GDM1 (cell line): ENCODE measurements around the gene EGFR.

ENCODE experiments used
- DNase-seq: peaks from one replicate; lab custom pipeline; 2025; lab: John Stamatoyannopoulos, UW

Gene EGFR

GRCh38 chr7:55036950-55037736 lies 18.3 kb downstream of the EGFR start:
- DNase-seq, result no peak

DNA sequence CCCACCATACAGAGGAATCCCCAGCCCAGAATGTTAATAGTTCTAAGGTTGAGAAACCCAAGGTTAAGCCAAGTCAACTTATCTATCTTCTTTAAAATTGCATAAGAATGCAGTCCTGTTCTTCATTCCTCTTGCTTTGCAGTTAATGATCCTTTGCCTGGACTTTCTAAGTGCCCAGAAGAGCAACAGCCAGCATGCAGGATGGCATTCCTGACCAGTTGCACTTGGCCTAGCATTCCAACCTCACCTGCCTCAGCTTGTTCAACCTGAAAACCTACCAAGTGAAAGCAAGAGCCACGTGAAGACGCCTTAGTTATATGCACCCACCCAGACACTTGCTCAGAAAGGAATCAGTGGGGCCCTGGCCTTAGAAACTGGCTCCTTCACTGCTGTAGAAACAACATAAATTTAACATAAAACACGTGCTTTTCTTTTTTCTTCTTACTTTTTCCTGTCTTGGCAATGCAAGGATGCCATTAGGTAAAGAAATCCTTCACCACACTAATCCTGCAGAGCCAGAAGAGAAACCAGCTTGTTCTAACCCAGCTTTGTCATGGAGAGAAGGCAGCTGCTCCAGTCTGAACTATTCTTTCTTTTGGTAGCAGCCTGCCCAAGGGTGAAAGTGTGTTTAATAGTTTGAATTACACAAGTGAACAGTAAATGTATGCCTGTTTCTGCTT lies 25.0 kb downstream of the EGFR start:
- DNase-seq, result no peak

DNA sequence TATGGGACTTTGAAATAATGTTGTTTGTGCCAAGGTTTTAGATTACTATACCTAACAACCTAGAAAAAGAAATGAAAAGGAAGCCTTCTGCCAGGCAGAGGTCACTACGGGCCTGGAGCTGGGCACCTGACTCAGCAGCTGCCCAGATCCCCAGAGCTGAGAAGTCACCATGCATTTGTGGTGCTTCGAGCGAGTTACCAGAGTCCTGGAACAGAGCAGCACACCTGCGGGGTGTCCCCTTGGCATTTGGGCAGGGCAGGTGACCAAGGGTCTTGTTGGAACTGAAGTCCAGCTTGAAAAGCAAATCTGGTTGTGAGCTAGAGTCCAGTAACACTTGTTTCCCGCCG lies 25.5 kb downstream of the EGFR start:
- DNase-seq, result no peak

DNA sequence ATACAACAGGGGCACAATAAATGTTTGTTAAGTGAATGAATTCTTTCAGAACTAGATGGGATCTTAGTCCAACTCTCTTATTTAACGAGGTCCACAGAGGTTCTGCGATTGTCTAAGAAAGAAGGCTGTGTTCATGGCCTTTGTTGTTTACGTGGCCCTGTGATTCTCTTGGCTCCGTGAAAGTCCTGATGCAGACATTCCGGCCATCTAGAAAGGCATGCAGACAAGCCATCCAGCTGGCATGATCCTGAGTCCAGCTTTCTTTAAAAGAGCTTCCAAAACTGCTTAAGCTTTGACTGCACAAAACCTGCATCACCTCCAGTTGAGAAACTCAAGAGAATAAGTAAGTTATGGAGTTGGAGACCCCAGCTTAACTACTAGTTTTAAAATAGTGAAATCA lies 26.0 kb downstream of the EGFR start:
- no peak for DNase-seq

DNA sequence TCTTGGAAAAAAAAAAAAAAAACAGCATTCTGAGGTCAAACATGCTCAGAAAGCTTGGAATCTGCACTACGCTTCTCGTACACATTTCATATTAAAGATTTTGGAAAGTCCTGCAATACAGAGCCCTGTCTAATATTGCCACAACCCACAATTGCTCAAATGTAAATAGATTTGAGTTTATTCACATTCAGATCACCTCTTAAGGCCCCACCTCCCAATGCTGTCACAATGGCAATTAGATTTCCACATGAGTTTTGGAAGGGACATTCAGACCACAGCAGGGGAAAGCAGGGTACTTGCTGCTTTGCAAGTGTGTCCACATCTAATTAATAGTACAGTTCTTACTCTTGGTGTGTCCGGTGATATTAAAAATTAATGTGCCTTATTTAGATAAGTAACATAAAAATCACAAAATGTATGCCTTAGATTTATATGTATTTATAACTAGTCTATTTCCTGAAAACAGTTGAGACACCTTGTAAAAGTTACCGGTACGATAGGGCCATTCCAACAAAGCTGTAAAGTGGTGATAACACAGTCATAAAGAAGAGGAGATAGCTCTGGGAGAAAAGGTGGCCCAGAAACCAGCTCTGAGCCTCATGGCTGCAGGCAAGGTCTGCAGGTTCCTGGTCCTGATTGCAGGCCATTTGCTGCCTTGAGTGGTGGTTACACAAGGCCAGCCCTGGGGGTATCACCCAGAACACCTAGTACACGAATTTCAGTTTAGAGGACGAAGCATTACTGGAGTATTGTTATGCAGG lies 27.9 kb downstream of the EGFR start:
- no peak for DNase-seq

GRCh38 chr7:55048221-55048859 lies 29.5 kb downstream of the EGFR start:
- no peak for DNase-seq

GRCh38 chr7:55050281-55050680 lies 31.5 kb downstream of the EGFR start:
- no peak for DNase-seq

DNA sequence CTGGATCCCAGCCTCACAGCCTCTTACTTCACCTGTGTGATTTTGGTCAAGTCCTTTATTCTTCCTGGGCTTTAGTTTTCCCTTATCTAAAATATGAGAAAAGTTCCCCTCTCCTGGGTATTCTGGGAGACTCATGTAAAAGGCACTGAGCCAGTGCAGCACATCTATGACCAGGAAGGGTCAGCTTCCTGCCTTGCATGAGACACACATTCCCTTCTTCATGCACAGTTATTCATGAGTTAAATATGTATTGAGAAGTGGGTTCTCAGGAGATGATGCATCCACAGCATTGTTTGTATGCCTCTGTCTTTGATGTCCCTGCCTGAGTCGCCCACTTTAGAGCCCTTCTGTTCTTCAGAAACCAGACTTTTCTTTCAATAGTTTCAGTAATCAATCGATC lies 33.3 kb downstream of the EGFR start:
- DNase-seq, result no peak

GRCh38 chr7:55052741-55053427 lies 34.1 kb downstream of the EGFR start:
- no peak for DNase-seq

- no peak for DNase-seq
These were observed 35.1 kb downstream of the EGFR start for GRCh38 chr7:55053651-55054571.

DNA sequence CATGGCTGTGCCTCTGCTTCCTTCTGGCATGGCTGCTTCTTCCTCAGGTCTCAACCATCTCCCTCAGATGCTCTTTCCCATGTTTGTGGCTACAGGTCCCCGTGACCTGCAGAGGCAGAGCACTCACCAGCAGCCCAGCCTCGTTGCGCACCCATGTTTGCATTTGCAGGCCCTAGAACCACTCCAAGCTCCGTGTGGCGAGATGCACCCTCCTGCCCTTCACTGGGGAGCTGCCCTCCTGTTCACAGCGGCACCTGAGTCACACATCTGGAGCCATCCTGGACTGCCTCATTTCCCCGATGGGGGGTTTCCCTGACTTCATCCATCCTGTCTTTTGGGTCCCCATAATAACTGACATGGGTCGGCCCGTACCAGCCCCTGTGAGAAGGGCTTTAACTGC lies 35.9 kb downstream of the EGFR start:
- no peak for DNase-seq

GRCh38 chr7:55055479-55055878 lies 36.7 kb downstream of the EGFR start:
- no peak for DNase-seq

DNA sequence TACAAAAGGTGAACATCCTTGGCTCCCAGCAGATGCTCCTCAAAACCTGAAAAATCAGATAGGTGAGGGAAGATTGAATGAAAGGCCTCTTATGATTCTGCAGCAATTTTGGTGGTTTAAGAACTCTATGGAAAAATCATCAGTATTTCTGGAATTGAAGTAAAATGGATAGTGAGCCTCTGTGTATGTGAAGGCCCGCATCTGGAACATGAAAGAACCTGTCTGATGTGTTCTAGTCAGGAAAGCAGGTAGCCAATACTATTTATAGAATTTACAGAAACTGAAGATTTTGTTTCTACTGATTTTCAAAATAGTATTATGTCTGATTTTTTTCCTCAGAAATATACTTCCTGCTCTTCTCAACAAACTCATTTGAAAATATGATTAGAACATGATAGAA lies 37.3 kb downstream of the EGFR start:
- no peak for DNase-seq

DNA sequence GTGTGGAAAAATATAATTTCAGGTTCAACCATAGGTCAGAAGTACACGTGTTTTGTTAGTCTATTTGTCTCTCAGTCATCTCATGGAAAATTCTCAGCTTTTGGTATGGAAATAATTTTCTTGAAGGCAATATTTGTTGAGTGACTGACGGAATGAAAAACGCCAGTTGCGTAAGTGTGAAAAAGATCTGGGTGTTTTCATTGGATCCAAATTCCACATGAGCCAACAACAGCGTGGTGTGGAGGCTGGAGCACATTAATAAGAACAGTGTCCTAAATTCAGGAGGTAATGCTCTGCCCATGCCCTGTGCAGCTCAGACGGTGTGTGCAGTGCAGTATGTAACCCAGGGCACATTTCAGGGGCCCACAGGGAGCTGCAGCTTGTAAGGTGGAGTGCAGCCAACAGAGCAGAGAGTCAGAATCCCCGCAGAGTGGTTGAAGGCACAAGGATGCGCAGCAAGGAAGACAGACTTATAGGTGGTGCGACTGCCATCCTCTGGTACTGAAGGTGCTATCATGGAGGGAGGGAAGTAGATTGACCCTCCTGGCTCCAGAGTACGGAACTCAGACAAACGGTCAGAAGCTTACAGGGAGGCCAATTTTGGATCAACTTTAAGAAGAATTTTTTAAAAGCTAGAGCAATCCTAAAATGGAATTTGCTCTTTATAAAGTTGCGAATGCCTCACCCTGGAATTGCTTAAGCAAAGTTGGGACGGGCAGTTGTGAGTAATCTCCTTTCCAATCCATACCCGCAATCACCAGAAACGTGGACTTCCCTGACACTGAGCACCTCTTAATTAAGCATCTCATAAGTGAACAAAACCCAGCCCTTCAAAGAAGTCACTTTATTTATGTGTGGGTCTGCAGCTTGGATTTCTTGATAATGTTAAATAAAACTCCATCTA lies 38.0 kb downstream of the EGFR start:
- no peak for DNase-seq

DNA sequence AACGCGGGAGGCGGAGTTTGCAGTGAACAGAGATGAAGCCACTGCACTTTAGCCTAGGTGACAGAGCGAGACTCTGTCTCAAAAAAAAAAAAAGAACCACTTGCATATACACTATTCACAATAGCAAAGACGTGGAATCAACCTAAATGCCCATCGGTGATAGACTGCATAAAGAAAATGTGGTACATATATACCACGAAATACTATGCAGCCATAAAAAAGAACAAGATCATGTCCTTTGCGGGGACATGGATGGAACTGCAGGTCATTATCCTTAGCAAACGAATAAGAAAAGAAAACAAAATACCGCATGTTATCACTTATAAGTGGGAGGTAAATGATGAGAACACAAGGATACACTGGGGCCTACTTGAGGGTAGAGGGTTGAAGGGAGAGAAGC lies 39.5 kb downstream of the EGFR start:
- no peak for DNase-seq

DNA sequence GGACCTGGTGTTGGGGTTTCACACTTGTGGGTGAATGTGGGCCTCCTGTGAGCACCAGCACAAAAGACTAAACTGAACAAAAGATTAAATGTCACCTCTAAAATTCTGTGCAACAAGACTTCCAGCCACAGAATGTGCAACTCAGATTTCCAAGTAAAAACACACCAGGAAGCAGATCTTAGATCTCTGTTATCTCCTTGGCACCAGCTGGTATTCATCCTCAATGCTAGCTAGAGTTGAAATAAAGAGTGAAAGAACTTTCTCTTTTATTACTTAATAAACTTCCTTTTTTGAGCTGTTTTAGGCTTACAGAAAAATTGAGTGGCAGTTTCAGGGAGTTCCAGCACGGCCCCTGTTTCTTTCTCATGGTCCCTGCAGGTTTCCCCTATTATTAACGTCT lies 40.2 kb downstream of the EGFR start:
- no peak for DNase-seq

- DNase-seq, result no peak
These were observed 41.3 kb downstream of the EGFR start for GRCh38 chr7:55060085-55060484.

- DNase-seq, result no peak
These were observed 41.8 kb downstream of the EGFR start for GRCh38 chr7:55060636-55061022.

GRCh38 chr7:55061726-55062499 lies 43.1 kb downstream of the EGFR start:
- DNase-seq, result no peak
